Stimulated activated CD4-positive, alpha-beta T cell treated with anti-CD3 and anti-CD28 coated beads, Interleukin-12 subunit alpha, Interleukin-12 subunit beta, amount 100 ng/mL, for 48 hours (primary cell): ENCODE data around the gene LY6G5C.

Source experiments
- DNase-seq, 3 donors: peaks; one replicate each; pipeline ENCODE4 v3.0.0-alpha.2; 2020; ENCODE audit warnings: low read depth in 2 of 3, low spot score in 1 of 3

Gene LY6G5C

DNA sequence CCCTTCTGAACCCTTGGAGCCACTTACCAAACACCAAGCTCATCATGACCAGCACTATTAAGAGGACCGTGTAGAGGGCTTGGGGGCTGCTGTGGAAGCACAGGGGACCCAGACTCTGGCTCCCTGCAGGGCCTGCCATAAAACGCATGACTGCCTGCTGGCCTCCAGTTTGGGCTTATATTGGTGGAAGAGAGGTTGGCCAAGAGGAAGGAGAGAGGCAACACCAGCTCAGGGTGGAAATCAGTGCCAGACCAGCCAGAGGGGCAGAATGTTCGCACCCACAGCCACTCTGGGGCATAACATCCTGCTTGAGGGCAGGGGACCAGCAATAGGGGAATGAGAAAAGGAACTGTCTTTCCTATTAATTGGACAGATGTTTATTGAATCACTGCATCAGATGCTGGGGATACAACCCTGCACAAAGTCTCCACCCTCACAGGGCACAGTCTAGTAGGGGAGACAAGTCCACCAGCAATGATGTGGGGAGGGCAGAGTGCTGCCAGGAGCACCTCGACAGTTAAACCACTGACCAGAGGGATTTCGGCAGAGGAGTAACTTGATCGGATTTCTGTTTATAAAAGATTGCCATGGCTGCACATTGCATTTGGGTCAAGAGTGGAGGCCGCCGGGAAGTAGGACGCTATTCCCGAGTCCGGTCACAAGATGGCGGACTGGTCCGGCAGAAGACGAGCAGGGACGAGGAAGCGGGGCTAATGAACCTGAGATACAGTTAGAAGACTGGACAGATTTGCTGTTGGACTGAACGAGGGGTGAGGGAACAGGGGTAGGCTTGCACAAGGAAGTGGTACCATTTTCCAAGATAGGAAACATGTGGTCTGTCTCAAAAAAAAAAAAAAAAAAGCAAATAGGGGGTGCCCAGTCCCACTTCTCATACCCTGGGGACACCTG is at the start of gene LY6G5C:
Gene LY6G5C (minus strand): TSS at position 842 of the 909 bp plus-strand sequence. CDS start 694 bp downstream, at position 148.
- DNase-seq = peak; percentile 45 to 62 (median 58)

- peak in 2 of 3 donors; percentile 49 to 54 for DNase-seq
Observed at GRCh38 chr6:31729979-31730630, 49.2 kb upstream of the LY6G5C start.

GRCh38 chr6:31729515-31729978 is 48.7 kb upstream of the LY6G5C start:
- DNase-seq = peak; percentile 52 to 79 (median 73)

DNA sequence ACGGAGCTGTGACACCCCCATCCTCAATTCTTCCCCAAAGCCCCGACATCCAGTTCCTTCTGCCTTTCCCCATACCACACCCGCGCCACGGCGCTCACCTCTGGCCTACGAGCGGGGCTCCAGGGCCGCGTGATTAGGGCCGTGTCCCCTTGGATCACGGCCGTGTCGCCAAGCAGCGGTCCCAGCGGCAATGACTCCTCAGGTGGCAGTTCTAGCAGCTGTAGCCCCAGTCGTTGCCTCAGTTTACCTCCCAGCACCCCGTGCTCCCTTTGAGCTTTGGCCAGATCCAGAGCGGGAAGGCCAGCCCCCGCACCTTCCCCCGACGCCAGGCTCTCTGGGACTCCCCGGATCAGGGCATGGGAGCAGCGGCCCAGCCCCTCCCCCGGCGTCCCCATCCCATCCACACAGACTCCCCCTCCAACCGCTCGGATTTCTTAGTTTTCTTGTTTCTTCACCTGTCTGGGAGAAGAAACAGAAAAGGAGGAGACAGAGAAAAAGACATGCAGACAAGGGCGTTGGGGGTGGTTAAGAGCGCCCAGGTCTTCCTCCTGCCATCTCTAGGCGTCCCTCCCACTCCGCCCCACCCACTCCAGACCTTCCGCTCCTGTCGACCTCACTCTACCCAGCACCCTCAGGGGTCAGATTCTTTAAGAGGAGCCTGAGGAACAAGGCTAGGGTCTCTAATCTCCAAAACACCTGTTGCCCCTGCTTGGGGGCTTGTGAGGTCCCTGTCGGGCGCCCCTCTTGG is 48.1 kb upstream of the LY6G5C start, which contains the start of gene DDAH2:
Gene DDAH2 (minus strand): TSS at position 533 of the 748 bp plus-strand sequence. CDS start 138 bp downstream, at position 395.
- no peak for DNase-seq

GRCh38 chr6:31727717-31728671 is 47.1 kb upstream of the LY6G5C start:
- no peak for DNase-seq

GRCh38 chr6:31727034-31727716 is 46.3 kb upstream of the LY6G5C start:
- no peak for DNase-seq

DNA sequence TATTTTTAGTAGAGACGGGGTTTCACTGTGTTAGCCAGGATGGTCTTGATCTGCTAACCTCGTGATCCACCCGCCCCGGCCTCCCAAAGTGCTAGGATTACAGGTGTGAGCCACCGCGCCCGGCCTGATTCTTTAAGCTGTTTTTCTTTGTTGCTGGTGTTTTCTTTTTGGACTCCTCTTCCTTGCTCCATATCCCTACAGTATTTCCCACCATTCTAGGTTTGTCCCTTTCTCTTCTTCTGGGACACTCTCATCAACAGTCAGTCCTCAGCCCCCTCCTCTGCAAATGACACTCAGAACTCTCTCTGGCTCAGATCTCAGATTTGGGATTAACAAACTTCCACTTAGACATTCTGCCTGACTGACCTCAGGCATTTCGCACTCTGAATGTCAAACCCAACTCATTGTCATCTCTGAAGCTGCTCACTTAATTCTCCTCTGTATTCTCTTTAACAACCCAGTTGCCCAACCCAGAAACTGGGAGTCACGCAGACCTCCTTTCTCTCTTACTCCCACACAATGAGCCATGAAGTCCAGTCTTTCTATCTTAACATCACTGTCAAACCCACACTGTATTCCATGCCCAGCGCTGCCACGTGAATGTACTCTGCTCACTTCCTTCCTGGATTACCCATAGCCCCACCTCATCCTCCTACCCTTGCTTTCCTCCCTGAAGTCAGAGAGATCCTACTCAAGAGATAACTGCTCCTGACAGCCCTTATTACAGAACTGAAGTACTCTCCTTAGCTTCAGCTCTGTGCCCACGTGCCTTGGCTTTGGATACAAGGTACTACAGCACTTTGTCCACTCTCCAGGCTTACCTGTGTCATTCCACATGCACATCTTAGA is 44.9 kb upstream of the LY6G5C start:
- no peak for DNase-seq

DNA sequence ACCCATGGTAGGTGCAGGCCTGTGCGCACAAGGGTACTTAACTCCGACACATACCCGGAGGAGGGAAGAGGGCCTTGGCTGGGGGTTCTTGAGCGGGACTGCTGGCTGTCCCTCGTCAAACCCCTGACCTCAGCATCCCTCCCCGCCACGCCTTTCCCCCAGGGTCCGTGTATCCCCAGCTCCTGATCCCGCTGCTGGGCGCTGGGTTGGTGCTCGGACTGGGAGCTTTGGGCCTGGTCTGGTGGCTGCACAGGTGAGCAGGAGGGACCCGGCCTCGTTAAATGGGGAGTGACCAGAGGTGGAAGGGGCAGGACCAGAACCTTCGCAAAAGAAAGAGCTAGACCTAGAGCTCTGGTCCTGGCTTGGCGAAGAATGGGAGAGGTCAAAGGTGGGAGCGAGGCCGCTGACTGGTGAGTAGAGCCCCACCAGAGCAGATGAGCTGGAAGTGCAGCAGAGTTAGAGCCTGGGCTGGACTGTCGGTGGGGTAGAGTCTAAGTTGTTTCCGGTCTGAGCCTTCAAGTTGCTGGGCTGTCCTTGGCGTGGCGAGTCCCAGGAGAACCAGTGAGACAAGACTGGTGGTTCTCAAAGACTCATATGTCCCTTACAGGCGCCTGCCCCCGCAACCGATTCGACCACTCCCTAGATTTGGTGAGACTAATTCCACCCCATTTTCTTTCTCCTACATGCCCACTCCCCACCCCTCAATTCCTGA is 43.3 kb upstream of the LY6G5C start:
- no peak for DNase-seq

GRCh38 chr6:31723245-31723979 is 42.5 kb upstream of the LY6G5C start, which contains the start of gene MPIG6B:
MPIG6B (plus strand) TSS chr6:31723373; CDS start chr6:31723384, 11 bp downstream.
- no peak for DNase-seq

- DNase-seq = no peak
Observed at GRCh38 chr6:31722173-31722572, 41.3 kb upstream of the LY6G5C start.

DNA sequence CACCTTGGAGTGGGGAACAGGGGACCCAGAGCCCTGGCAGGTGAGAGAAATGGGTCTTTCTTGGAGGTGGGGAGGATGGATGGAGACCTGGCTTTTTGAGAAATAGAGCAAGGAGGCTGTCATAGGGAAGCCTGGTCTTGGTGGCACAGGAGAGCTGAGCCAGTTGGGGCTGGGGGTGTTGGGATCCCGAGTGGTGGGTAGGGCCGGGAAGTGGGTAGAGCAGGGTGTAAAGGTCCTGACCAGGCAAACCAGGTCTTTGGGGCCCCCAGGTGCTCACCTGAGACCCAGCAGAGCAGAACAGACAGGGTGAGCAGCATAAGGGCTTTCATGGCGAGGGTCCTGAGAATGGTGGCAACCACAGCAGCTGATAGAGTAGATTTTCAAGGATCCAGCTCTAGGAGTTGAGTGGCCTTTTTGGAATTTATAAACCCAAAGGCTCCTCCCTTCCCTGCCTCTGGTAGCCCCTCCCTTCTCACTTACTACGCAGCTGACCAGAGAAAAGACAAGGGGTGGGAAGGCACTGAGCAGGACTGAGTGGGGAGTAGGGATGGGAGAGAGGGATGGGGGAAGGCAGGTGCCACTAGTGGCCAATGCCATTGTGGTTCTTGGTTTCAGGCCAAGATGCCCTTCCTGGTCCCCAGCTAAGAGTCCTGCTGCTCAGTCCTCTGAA is 40.6 kb upstream of the LY6G5C start, which contains the start of gene LY6G6C:
Gene LY6G6C (minus strand): TSS at position 396 of the 670 bp plus-strand sequence. CDS start 67 bp downstream, at position 329.
- no peak for DNase-seq

GRCh38 chr6:31720196-31720770 is 39.4 kb upstream of the LY6G5C start:
- DNase-seq = no peak

GRCh38 chr6:31719001-31719400 is 38.1 kb upstream of the LY6G5C start:
- no peak for DNase-seq

DNA sequence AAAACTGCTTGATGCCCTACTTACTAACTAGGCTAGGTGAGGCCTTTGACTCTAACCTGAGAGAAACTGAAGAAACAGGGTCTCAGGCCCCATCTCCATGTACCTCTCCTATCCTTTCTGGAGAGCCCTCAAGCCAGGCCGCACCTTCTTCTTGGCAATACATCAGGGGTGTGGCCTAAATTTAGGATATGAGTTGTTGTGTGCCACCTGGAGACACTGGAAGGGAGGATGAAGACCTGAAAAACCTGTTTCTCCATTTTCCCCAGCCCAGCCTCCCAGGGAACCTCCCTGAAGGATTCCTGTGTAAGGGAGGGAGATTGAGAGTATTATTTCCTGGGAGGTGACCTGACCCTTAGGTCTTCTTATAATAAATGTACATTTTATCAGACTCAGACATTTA is 37.4 kb upstream of the LY6G5C start:
- no peak for DNase-seq

- no peak for DNase-seq
Observed at GRCh38 chr6:31717499-31718222, 36.8 kb upstream of the LY6G5C start.
